D721Med (cell line): ENCODE data around the gene SPTBN5.

Experiments
- DNase-seq: peaks from one replicate; pipeline ENCODE4 v3.0.0; 2011; ENCODE audit warnings: low spot score; ENCODE audit not compliant: insufficient read length
- FAIRE-seq: peaks from 2 replicates; lab custom pipeline; 2011; peaks lifted over from hg19 to GRCh38; lab: Jason Lieb, UNC
- CTCF ChIP-seq: IDR thresholded peaks from 2 replicates; pipeline ENCODE4 v1.5.1; 2012; ENCODE audit warnings: mild to moderate bottlenecking, control low read depth; ENCODE audit not compliant: insufficient read depth; ENCODE audit errors: missing control alignments

Gene SPTBN5

GRCh38 chr15:41903782-41904181, 9.9 kb upstream of the SPTBN5 start:
- DNase-seq: no peak
- TF ChIP-seq CTCF: no peak
- FAIRE-seq: no peak

GRCh38 chr15:41901431-41901830, 7.6 kb upstream of the SPTBN5 start:
- FAIRE-seq: no peak
- TF ChIP-seq CTCF: no peak
- DNase-seq: no peak

GRCh38 chr15:41900526-41901380, 6.9 kb upstream of the SPTBN5 start:
- no peak for FAIRE-seq
- TF ChIP-seq CTCF: no peak
- DNase-seq: no peak

- no peak for FAIRE-seq
- no peak for DNase-seq
These were observed 6.1 kb upstream of the SPTBN5 start for GRCh38 chr15:41899854-41900442.

GRCh38 chr15:41897363-41897799, 3.5 kb upstream of the SPTBN5 start:
- DNase-seq: no peak
- FAIRE-seq: no peak
- TF ChIP-seq CTCF: no peak

More at GRCh38 chr15:41899854-41900442, 6.1 kb upstream of the SPTBN5 start:
- no peak for TF ChIP-seq CTCF

GRCh38 chr15:41896566-41896965, 2.7 kb upstream of the SPTBN5 start:
- DNase-seq (no peak), FAIRE-seq (no peak)
- no peak for TF ChIP-seq CTCF

- TF ChIP-seq CTCF: no peak
- DNase-seq: no peak
- no peak for FAIRE-seq
These were observed 2.1 kb upstream of the SPTBN5 start for GRCh38 chr15:41895957-41896356.
